Measurements from ENCODE around the gene CENPE.

GRCh38 chr4:103168993-103169392, 29.1 kb downstream of the CENPE start:
- TF ChIP-seq POLR2A (IDR thresholded peaks at IDR 0.05; ENCODE audit: low read depth, low read length) = no peak
- no peak for TF ChIP-seq CTCF (IDR thresholded peaks at IDR 0.05; ENCODE audit: extremely low read depth in 1 of 2, insufficient read depth in 1 of 2, low read depth in 1 of 2, low read length in 2 of 2)

Data from endothelial cell of umbilical vein (primary cell).